Body of pancreas (tissue), 4 donors: ENCODE data around the gene PLCH1. TPM values are rescaled to one million over a fixed set of nuclear protein-coding genes. Genes with fewer than 3 reads are reported as not detected.

Experiments
- ATAC-seq: fragments of 150-250 bp; one replicate; pipeline ENCODE4 v1.9.1; 2016
- DNase-seq, 4 donors: peaks; one replicate each; pipeline ENCODE4 v3.0.0-alpha.2; 2019
- H3K27ac ChIP-seq, 4 donors: fragments of 200-600 bp; sonication (generic); 1 replicate in 3 of 4; 2 replicates in 1 of 4; pipeline versions ENCODE4 v1.5.1 to v1.6.1; 2016 to 2019; ENCODE audit warnings: mild to moderate bottlenecking in 1 of 4, mixed read lengths in 1 of 4, moderate library complexity in 1 of 4
- H3K27me3 ChIP-seq, 2 donors: fragments of 200-600 bp; sonication (generic); one replicate each; pipeline ENCODE4 v1.6.0; 2016; ENCODE audit warnings: mild to moderate bottlenecking in 1 of 2
- H3K36me3 ChIP-seq, 2 donors: fragments of 200-600 bp; sonication (generic); replicated peaks in 1 of 2; 2 replicates each; pipeline ENCODE4 v1.5.1; 2016; ENCODE audit warnings: low read depth in 2 of 2; ENCODE audit not compliant: insufficient read depth in 1 of 2
- H3K4me1 ChIP-seq: fragments of 200-600 bp; sonication (generic); one replicate; pipeline ENCODE4 v1.6.0; 2016
- H3K4me3 ChIP-seq, 2 donors: fragments of 200-600 bp; sonication (generic); 1 replicate in 1 of 2; 2 replicates in 1 of 2; pipeline ENCODE4 v1.5.1; 2016 to 2019
- H3K9me3 ChIP-seq, 3 donors: fragments of 200-600 bp; sonication (generic); 1 replicate in 2 of 3; 2 replicates in 1 of 3; pipeline ENCODE4 v1.5.1; 2016
- POLR2A ChIP-seq, 3 donors: fragments of 450-650 bp; IDR thresholded peaks; one replicate each; pipeline ENCODE4 v1.6.1; 2016; ENCODE audit warnings: antibody characterized with exemption in 3 of 3, mild to moderate bottlenecking in 2 of 3
- WGBS, 2 donors: methylation state at CpG; one replicate each; pipeline ENCODE4 v1.1.5; 2017; 5-methylcytosine and 5-hydroxymethylcytosine counted together
- intact Hi-C: fragments of 100-400 bp; cut with DNase I; formaldehyde crosslinking; loops from one replicate; pipeline ENCODE4 v1.15.1; 2023
- total RNA-seq, 2 donors: library from RNA; depleted of rRNA; stranded (reverse); fragments of >200 nt; gene quantifications; one replicate each; pipeline ENCODE4 v1.1.0, GENCODE V29; 2016
- TF ChIP-seq, protein P1 (sequence below), 7 experiments: fragments of 450-650 bp in 4 of 7; fragments of 200-600 bp in 3 of 7; sonication (generic) in 3 of 7; IDR thresholded peaks; one replicate each; pipeline ENCODE4 v1.5.1; 2016 to 2019; ENCODE audit warnings: antibody characterized with exemption in 7 of 7

Gene PLCH1
- total RNA-seq, 2 donors from 2014 or later, result 3.0 to 5.2 TPM

DNA sequence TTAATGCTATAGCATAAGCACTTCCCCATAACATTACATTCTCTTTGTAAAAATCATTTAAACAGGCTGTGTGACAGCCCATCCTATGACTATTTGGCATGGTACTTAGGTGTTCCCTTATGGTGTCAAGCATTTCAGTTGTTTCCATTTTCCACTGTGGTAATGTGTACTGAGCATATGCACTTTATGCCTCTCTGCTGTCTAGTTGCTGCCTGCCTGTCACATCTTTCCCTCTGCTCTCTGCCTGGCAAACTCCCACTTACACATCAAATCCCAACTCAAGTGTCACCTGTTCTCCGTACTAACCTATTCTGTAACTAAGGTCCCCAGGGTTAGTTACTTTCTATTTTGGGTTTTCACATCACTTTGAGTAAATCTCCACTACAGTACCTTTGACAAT, 367.0 kb downstream of the PLCH1 start:
- Histone ChIP-seq H3K27me3 (no peaks in the 10 kb centered on the region), H3K4me3 (no peak overlapping the region), H3K9me3 (no peaks in the 10 kb centered on the region), H3K27ac (no peak overlapping the region), H3K36me3 (no peaks in the 10 kb centered on the region), H3K4me1 (no peaks in the 10 kb centered on the region)
- DNase-seq (no peak), ATAC-seq (no peak)
- 94 to 96% methylated on average over 1 of the region's 1 CpG for WGBS, 2 donors
- TF ChIP-seq POLR2A (IDR thresholded peaks at IDR 0.05), result no peak
- TF ChIP-seq, protein P1, sequence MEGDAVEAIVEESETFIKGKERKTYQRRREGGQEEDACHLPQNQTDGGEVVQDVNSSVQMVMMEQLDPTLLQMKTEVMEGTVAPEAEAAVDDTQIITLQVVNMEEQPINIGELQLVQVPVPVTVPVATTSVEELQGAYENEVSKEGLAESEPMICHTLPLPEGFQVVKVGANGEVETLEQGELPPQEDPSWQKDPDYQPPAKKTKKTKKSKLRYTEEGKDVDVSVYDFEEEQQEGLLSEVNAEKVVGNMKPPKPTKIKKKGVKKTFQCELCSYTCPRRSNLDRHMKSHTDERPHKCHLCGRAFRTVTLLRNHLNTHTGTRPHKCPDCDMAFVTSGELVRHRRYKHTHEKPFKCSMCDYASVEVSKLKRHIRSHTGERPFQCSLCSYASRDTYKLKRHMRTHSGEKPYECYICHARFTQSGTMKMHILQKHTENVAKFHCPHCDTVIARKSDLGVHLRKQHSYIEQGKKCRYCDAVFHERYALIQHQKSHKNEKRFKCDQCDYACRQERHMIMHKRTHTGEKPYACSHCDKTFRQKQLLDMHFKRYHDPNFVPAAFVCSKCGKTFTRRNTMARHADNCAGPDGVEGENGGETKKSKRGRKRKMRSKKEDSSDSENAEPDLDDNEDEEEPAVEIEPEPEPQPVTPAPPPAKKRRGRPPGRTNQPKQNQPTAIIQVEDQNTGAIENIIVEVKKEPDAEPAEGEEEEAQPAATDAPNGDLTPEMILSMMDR (IDR thresholded peaks at IDR 0.05), result no peak
- intact Hi-C loops, result no loop called here

DNA sequence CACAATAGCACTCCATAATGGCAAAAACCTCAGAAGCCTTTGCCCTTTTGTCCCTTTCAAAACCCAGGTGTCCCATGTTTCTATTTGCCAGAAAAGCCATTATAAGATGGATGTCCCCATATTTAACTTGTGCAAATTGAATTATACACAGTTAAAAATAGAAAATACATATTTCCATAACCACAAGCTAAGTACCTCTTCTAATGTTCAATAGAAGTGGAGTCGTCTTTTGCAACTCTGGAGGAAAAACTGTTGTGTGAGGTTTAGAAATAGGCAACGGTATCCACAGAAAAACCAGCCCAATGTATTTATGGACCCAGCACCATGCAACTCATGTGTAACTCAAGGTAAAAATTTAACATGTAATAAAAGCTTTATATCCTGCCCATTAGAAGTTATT, 367.8 kb downstream of the PLCH1 start:
- WGBS, 2 donors, result 73 to 83% methylated on average over 2 of the region's 2 CpGs
- ATAC-seq (no peak), DNase-seq (no peak)
- intact Hi-C loops, result no loop called here
- Histone ChIP-seq H3K27ac (no peak overlapping the region), H3K36me3 (no peaks in the 10 kb centered on the region), H3K4me3 (no peak overlapping the region), H3K4me1 (no peaks in the 10 kb centered on the region), H3K27me3 (no peaks in the 10 kb centered on the region), H3K9me3 (no peaks in the 10 kb centered on the region)
- no peak for TF ChIP-seq POLR2A (IDR thresholded peaks at IDR 0.05)
- TF ChIP-seq, protein P1 (IDR thresholded peaks at IDR 0.05), result no peak

DNA sequence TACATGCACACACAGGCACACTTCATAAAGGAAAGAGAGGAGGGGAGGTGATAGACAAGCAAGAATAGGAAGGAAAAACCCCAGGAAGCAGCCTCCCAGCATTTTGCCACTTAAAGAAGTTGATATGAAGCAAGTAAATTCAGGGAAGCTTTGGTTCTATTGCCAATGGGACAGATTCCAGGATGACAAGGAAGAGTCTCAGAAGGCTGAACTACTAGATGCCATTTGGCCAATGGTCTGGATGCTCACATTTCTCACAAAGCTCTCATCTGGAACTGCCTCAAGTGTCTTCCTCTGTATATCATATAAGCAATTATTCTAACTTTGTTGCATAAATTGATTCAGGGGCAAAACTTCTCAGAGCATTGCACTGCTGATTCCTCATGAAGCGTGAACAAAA, 372.6 kb downstream of the PLCH1 start:
- H3K27me3 ChIP-seq, result no peaks in the 10 kb centered on the region
- TF ChIP-seq, protein P1 (IDR thresholded peaks at IDR 0.05), result no peak
- TF ChIP-seq POLR2A (IDR thresholded peaks at IDR 0.05), result no peak
- 89 to 100% methylated on average over 1 of the region's 1 CpG for WGBS, 2 donors
- H3K27ac ChIP-seq, result no peak overlapping the region
- no peaks in the 10 kb centered on the region for H3K36me3 ChIP-seq
- H3K4me3 ChIP-seq, result no peak overlapping the region
- intact Hi-C loops, result no loop called here
- DNase-seq (no peak), ATAC-seq (no peak)
- H3K4me1 ChIP-seq, result no peaks in the 10 kb centered on the region
- H3K9me3 ChIP-seq, result no peaks in the 10 kb centered on the region

DNA sequence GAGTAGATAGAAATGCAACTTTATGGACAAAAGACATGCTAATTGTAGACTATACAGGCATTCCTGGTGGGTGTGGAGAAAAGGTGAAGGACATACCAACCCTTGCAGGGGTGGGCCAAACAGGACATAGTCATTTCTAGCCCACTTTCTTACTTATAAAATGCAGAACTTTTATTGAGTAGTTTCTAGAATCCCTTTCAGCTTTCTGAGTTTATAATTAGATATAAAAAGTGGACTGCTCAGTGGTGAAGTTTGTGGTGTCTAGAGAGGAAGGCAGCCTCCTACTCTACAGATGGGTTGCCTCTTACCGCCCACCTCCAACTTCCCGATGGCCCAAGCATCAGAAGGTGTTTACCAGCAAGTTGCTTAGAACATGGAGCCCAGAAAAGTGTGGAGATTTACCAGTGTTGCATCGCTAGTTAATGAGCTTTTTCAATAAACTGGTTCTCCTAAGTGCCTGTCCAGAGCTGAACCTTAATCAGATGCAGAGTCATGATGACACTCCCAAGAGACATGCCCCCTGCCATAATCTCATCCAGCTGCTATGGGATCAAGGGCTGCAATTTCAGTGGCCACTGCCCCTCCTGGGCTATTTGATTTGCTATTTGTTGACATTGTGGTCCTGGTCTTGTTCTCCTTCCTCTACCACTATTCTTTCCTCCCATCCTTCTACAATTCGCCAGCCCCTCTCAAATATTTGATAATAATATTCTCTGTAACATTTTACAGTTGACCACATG, 373.9 kb downstream of the PLCH1 start:
- 87 to 89% methylated on average over 4 of the region's 4 CpGs for WGBS, 2 donors

More for the DNA sequence above, 373.9 kb downstream of the PLCH1 start:
- no peak for TF ChIP-seq POLR2A (IDR thresholded peaks at IDR 0.05)
- TF ChIP-seq, protein P1 (IDR thresholded peaks at IDR 0.05), result no peak
- Histone ChIP-seq H3K9me3 (no peaks in the 10 kb centered on the region), H3K36me3 (no peaks in the 10 kb centered on the region), H3K4me1 (no peaks in the 10 kb centered on the region), H3K27ac (no peak overlapping the region), H3K4me3 (no peak overlapping the region), H3K27me3 (no peaks in the 10 kb centered on the region)
- ATAC-seq, result no peak
- intact Hi-C loops, result no loop called here
- no peak for DNase-seq
